GM12864 (cell line): ENCODE results near the gene RPL19.

ENCODE experiments used
- DNase-seq: peaks from one replicate; pipeline ENCODE4 v3.0.0-alpha.2; 2011; ENCODE audit warnings: low read depth
- H3K4me3 ChIP-seq: 2 replicates; pipeline ENCODE4 v1.5.1; 2011; ENCODE audit warnings: mild to moderate bottlenecking, low read depth, low read length, control low read depth
- TF ChIP-seq, protein P1 (sequence below): IDR thresholded peaks from 2 replicates; pipeline ENCODE4 v1.5.1; 2011; ENCODE audit warnings: low read depth, mild to moderate bottlenecking, moderate library complexity, low read length, control low read depth, inconsistent platforms; ENCODE audit errors: missing control alignments

The RPL19 gene

DNA sequence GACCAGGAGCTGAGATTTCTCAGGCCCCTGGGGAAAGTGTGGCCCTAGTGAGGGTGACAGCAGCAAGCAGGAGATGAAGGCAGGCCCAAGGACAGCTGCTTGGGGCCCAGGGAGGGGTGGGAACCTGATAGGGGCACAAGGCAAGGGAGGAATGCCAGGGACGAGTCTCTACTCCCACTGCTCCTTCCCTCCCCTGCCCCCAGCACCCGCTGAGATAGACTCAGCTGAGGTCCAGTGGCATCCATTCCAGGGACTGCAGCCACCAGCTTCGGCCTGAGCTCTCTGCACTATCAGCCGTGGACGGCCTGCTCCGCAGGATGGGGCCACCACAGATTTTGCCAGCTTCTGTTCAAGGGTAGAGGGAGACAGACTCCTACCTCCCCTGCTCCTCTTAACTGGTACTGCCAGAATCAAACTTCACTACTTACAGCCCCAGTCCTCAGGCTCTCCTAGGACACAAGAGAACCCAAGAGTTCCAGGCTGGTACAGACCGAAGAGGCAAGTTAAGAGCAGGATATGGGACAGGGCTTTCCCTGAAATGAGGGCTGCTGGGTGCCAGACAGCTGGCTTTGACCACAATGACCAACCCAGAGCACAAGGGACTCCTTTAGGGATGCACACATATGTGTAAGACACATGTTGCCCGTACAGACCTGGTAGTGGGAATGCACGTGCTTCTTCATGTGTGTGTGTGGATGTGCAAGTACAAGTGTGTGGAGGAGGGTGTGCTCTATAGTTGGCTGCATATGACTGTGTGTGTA, 8.2 kb upstream of the RPL19 start:
- no peak overlapping the region for H3K4me3 ChIP-seq
- no peak for DNase-seq
- TF ChIP-seq, protein P1, sequence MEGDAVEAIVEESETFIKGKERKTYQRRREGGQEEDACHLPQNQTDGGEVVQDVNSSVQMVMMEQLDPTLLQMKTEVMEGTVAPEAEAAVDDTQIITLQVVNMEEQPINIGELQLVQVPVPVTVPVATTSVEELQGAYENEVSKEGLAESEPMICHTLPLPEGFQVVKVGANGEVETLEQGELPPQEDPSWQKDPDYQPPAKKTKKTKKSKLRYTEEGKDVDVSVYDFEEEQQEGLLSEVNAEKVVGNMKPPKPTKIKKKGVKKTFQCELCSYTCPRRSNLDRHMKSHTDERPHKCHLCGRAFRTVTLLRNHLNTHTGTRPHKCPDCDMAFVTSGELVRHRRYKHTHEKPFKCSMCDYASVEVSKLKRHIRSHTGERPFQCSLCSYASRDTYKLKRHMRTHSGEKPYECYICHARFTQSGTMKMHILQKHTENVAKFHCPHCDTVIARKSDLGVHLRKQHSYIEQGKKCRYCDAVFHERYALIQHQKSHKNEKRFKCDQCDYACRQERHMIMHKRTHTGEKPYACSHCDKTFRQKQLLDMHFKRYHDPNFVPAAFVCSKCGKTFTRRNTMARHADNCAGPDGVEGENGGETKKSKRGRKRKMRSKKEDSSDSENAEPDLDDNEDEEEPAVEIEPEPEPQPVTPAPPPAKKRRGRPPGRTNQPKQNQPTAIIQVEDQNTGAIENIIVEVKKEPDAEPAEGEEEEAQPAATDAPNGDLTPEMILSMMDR = no peak

DNA sequence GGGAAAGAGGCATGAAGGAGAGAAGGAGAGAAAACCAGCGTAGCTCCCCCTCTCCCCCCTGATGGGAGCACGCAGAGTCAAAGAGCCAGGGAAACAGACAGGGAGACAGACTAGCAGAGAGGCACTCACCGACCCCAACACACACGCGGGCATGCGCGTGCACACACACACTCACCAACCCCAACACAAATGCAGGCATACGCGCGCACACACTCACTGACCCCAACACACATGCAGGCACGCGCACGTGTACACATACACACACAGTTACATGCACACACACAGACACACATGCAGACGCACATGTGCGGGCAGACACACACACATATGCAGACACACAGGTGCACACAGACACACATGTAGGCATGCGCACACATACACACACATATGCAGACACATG, 7.2 kb upstream of the RPL19 start:
- TF ChIP-seq, protein P1 = no peak

DNA sequence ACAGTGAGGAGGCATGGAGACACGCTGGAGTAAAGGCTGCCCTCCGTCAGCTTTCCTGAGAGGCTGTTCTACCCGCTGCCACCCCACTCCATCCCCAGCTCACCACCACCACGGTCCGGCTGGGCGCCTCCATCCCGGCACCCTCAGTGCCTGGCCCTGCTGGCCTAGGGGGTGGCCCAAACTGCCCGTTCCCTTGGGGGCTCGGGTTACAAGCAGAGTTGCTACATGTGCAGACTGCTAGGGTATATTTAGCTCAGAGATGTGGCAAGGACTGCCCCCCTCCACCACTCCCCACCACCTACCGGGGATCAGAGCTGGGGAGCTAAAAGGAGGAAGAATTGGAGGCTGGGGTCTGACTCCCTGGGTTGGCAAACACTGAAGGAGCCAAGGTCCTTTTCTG, 6.7 kb upstream of the RPL19 start:
- H3K4me3 ChIP-seq = no peak overlapping the region
- no peak for DNase-seq
- TF ChIP-seq, protein P1 = no peak

More for the DNA sequence above, 7.2 kb upstream of the RPL19 start:
- no peak overlapping the region for H3K4me3 ChIP-seq
- no peak for DNase-seq

DNA sequence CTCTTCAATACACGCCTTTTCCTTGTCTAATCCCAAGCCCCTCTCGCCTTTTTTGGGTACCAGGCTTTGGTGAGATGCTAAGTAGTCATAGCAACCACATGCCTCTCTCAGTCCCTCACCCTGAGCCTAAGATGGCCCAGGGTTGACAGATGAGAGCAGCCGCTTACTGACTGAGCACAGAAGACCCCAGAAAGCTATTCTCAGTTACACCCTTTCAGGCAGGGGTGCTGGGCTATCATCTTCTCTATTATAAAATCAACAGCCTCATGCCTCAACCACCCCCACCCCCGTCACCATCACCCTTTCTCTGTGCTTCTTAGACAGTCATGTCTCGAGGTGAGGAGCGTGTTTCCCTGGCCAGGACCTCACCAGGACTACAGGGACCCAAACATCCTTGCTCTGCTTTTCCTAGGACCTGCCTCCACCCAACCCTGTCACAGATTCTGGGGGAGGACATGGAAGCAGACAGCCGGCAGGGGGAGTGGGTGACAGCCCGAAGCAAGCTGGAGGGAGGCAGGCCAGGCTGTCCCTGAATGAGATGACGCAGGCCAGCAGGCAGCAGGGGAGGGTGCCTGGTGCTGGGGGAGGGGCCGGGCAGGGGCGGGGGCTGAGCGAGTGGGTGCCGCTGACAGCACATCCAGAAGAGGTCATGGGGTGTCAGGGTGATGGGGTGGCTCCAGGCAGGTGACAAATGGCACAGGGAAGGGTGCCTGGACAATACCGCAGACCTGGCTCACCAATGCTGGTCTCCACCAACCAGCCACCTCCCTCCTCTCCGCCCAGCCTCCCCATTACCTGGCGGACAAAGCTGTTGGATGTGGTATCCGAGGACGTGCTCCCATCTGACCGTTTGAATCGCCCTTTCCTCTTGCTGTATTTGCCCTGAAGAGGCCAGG, 5.7 kb upstream of the RPL19 start:
- TF ChIP-seq, protein P1 = no peak
- H3K4me3 ChIP-seq = no peak overlapping the region
- no peak for DNase-seq

DNA sequence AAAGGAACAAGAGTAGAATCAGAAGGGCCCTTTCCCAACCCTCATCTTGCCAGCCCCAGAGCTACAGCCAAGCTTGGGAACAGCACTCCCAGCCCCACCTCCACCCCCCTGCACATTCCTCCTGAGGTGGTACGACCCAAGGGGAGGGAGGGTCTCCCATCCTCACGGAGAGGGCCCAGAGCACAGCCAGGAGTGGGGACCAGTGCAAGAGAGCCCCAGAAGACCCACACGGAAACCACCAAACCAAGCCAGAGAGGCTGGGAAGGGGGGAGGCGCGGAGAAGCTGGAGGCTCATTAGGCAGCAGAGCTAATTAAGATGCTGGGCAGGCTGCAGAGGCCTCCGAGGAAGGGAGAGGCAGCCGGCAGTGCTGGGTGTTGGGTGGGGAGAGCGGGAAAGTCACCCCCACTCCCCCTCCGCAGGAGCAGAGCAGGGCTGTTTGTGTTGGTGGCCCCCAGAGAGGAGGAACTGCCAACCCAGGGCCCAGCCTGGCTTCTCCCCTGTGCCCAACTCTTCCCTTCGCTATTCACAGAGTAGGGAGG, 5.0 kb upstream of the RPL19 start:
- no peak for DNase-seq
- TF ChIP-seq, protein P1 = no peak
- H3K4me3 ChIP-seq = no peak overlapping the region

DNA sequence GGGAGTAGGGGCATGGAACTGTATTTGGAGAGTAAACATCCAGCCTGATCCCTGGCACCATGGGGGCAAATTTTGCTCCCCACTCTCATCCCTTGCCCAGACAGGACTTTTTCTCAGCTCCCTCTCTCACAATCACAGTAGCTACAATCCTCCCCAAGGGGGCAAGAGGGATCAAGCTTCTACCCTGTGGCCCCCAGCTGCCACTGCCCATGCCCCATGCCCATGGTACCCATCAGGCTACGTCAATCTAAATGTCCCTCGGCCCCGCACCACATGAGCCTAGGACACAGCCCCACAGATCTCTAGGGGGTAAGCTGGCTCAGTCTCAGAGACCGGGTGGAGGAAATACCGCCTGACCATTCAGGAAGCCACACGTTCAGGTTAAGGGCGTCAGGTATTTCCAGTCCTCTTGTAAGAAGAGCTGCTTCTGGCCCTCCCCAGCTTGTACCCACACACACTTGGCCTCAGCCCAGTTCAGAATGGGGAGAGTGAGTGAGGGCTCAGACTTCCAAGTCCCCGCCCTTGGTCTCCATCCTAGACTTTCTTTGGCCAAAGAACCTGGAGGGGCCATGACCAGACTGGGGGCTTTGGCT, 4.4 kb upstream of the RPL19 start:
- no peak for DNase-seq
- TF ChIP-seq, protein P1 = no peak
- peak overlapping the region; percentile 77 for H3K4me3 ChIP-seq
